ENCODE data around the gene CFAP20DC.
"Not testable (repeated sequence)": the region's sequence is repeated elsewhere in the genome, so short reads cannot be mapped to it uniquely, and the experiment has no call there.

CFAP20DC gene

DNA sequence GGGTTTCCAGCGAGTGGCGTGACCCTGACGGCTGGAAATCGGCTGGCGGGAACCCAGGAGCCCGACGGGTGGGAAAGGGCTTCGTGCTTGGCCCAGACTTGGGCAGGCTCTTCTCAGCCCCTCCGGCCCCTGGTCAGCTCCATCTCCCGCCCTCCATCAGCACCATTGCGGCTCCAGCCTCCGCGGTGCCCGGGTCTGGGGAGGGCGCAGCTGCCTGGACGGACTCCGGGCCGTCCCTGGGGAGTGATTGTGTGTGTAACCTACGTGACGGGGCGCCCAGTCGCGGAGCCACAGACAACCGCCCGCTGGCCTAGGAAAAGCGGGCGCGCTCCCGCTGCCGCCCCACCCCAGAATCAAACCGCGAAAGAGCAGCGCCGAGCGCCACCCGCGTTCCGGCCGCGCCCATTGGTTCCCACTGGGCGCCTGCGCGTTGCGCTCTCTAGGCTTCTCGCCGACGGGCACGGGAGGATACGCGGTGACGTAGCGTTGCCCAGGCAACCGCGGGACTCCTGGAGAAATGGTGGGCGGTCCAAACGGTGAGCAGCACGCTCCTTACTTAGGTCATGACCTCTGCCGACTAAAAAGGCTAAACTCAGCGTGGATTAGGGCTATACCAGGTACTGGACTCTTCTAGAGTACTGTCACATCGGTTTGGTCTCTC lies at the start of gene CFAP20DC:
TSS of gene CFAP20DC (minus strand) at position 355 of the 661 bp plus-strand sequence. CDS start 394 bp downstream, outside the sequence.
- ChIA-PET CTCF (no interaction called here), POLR2A (ENCODE audit: low non-redundant PET) (no interaction called here)
- H3K27ac ChIP-seq, result peak within 1 kb of the TSS; percentile 77
- TF ChIP-seq CTCF (conservative IDR thresholded peaks at IDR 0.05; ENCODE audit: low read depth), result no peak
- peak; percentile 94 for DNase-seq (ENCODE audit: low spot score)

GRCh38 chr3:59098516-59098915 lies 48.7 kb upstream of the CFAP20DC start:
- H3K27ac ChIP-seq; DNase-seq (ENCODE audit: low spot score); POLR2A ChIA-PET (ENCODE audit: low non-redundant PET); CTCF ChIA-PET: not testable (repeated sequence)

DNA sequence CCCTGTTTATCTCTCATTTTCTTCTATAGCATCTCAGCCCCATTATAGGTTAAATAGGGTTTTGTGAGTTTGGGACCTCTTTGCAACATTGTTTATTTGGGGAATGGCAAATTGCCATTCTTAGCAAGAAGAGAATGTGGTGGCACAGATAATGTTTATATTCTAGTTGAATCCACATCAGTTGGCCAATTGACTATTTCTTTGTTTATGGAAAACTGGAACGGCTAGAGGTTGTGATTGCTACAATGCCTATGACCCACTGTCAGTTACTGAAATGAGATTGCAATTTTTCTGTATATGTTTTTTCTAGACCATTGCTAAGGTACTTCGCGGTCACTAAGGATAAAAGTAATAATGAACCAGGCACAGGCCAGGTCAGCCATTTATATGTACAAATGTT lies 44.6 kb upstream of the CFAP20DC start:
- no peak overlapping the region for H3K27ac ChIP-seq
- ChIA-PET CTCF (no interaction called here), POLR2A (ENCODE audit: low non-redundant PET) (no interaction called here)
- no peak for TF ChIP-seq CTCF (conservative IDR thresholded peaks at IDR 0.05; ENCODE audit: low read depth)
- DNase-seq (ENCODE audit: low spot score), result no peak

GRCh38 chr3:59093521-59093920 lies 43.7 kb upstream of the CFAP20DC start:
- ChIA-PET CTCF (interaction anchor here (0.6 kb wide), 1 partner anchor 478 kb away, joined by 3 read pairs; no protein-coding TSS in a partner anchor), POLR2A (ENCODE audit: low non-redundant PET) (no interaction called here)
- TF ChIP-seq CTCF (conservative IDR thresholded peaks at IDR 0.05; ENCODE audit: low read depth), result no peak
- DNase-seq (ENCODE audit: low spot score), result no peak
- no peak overlapping the region for H3K27ac ChIP-seq

- no peak for DNase-seq (ENCODE audit: low spot score)
- ChIA-PET CTCF (no interaction called here), POLR2A (ENCODE audit: low non-redundant PET) (no interaction called here)
- TF ChIP-seq CTCF (conservative IDR thresholded peaks at IDR 0.05; ENCODE audit: low read depth), result no peak
- no peak overlapping the region for H3K27ac ChIP-seq
Measured at GRCh38 chr3:59088761-59089160, 38.9 kb upstream of the CFAP20DC start.

GRCh38 chr3:59085976-59086375 lies 36.2 kb upstream of the CFAP20DC start:
- no peak overlapping the region for H3K27ac ChIP-seq
- DNase-seq (ENCODE audit: low spot score), result no peak
- CTCF ChIA-PET, result interaction anchor here (0.6 kb wide), 2 partner anchors 174 to 258 kb away, joined by 3 to 4 read pairs; no protein-coding TSS in a partner anchor
- no peak for TF ChIP-seq CTCF (conservative IDR thresholded peaks at IDR 0.05; ENCODE audit: low read depth)
- POLR2A ChIA-PET (ENCODE audit: low non-redundant PET), result no interaction called here

DNA sequence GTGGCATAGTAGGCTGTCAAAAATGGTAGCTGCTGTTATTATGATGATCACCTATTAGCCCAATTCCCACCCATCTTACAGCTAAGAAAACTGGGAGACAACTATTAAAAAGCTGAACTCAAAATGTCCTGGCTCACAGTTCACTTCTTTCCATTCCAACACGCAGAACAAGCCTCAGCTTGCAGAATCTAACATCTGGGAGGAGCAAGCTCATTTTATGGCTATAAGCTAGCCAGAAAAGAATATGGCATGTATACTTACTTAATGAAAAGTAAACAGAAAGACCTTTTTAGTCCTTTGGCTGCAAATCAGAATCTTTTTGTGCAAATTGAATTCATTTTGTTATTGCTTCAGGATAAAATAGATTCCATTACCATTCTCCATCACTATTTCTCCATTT lies 34.8 kb upstream of the CFAP20DC start:
- TF ChIP-seq CTCF (conservative IDR thresholded peaks at IDR 0.05; ENCODE audit: low read depth), result no peak
- DNase-seq (ENCODE audit: low spot score), result peak; percentile 15
- no peak overlapping the region for H3K27ac ChIP-seq
- ChIA-PET POLR2A (ENCODE audit: low non-redundant PET) (no interaction called here), CTCF (no interaction called here)

Measured in RWPE1 (cell line).